ENCODE measurements around the gene KCNA2. TPM values are rescaled to one million over a fixed set of nuclear protein-coding genes. Genes with fewer than 3 reads are reported as not detected.

Gene KCNA2
- total RNA-seq, 1 experiment from 2014 or later, result 0.11 TPM

- Mint-ChIP-seq H3K27me3 (ENCODE audit: insufficient read depth, unreplicated experiment) (peaks cover 16% of the 10 kb centered on the region), H3K27ac (ENCODE audit: unreplicated experiment) (no peak overlapping the region)
These were observed 29.3 kb upstream of the KCNA2 start for GRCh38 chr1:110635434-110635833.

GRCh38 chr1:110634455-110635311 lies 28.5 kb upstream of the KCNA2 start:
- Histone ChIP-seq H3K4me1 (no peaks in the 10 kb centered on the region), H3K9me3 (no peaks in the 10 kb centered on the region), H3K27me3 (replicated peaks; ENCODE audit: control insufficient read depth, insufficient read depth, low read length) (no peaks in the 10 kb centered on the region), H3K36me3 (ENCODE audit: control insufficient read depth, insufficient read depth, low read length) (no peaks in the 10 kb centered on the region), H3K4me3 (ENCODE audit: low read depth, low read length) (no peak overlapping the region)
- Mint-ChIP-seq H3K36me3 (ENCODE audit: insufficient read depth, unreplicated experiment) (no peaks in the 10 kb centered on the region), H3K27ac (ENCODE audit: unreplicated experiment) (no peak overlapping the region), H3K4me1 (ENCODE audit: low read depth, unreplicated experiment) (no peaks in the 10 kb centered on the region), H3K9me3 (ENCODE audit: unreplicated experiment) (no peaks in the 10 kb centered on the region), H3K27me3 (ENCODE audit: insufficient read depth, unreplicated experiment) (peaks cover 10% of the 10 kb centered on the region), H3K4me3 (ENCODE audit: unreplicated experiment) (no peak overlapping the region)
- TF ChIP-seq, protein P1, sequence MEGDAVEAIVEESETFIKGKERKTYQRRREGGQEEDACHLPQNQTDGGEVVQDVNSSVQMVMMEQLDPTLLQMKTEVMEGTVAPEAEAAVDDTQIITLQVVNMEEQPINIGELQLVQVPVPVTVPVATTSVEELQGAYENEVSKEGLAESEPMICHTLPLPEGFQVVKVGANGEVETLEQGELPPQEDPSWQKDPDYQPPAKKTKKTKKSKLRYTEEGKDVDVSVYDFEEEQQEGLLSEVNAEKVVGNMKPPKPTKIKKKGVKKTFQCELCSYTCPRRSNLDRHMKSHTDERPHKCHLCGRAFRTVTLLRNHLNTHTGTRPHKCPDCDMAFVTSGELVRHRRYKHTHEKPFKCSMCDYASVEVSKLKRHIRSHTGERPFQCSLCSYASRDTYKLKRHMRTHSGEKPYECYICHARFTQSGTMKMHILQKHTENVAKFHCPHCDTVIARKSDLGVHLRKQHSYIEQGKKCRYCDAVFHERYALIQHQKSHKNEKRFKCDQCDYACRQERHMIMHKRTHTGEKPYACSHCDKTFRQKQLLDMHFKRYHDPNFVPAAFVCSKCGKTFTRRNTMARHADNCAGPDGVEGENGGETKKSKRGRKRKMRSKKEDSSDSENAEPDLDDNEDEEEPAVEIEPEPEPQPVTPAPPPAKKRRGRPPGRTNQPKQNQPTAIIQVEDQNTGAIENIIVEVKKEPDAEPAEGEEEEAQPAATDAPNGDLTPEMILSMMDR (IDR thresholded peaks at IDR 0.05; ENCODE audit: insufficient read depth in 1 of 2, low read depth in 1 of 2, low read length in 1 of 2, severe bottlenecking in 1 of 2, unreplicated experiment in 1 of 2), result no peak
- no TSS peak for BruUV-seq (replicated peaks)
- intact Hi-C loops (cut with micrococcal nuclease; ENCODE audit: unreplicated experiment), result no loop called here
- ChIA-PET CTCF (no interaction called here), POLR2A (no interaction called here)
- no peak for DNase-seq

More at GRCh38 chr1:110635434-110635833, 29.3 kb upstream of the KCNA2 start:
- no peak for DNase-seq
- POLR2A ChIA-PET, result no interaction called here
- TF ChIP-seq, protein P1 (IDR thresholded peaks at IDR 0.05; ENCODE audit: insufficient read depth in 1 of 2, low read depth in 1 of 2, low read length in 1 of 2, severe bottlenecking in 1 of 2, unreplicated experiment in 1 of 2), result no peak
- no TSS peak for BruUV-seq (replicated peaks)
- H3K36me3 ChIP-seq (ENCODE audit: control insufficient read depth, insufficient read depth, low read length), result no peaks in the 10 kb centered on the region
- Mint-ChIP-seq H3K4me1 (ENCODE audit: low read depth, unreplicated experiment) (no peaks in the 10 kb centered on the region), H3K9me3 (ENCODE audit: unreplicated experiment) (no peaks in the 10 kb centered on the region), H3K4me3 (ENCODE audit: unreplicated experiment) (no peak overlapping the region), H3K36me3 (ENCODE audit: insufficient read depth, unreplicated experiment) (no peaks in the 10 kb centered on the region)
- CTCF ChIA-PET, result no interaction called here
- H3K4me3 ChIP-seq (ENCODE audit: low read depth, low read length), result no peak overlapping the region
- intact Hi-C loops (cut with micrococcal nuclease; ENCODE audit: unreplicated experiment), result no loop called here
- H3K4me1 ChIP-seq, result no peaks in the 10 kb centered on the region
- H3K27me3 ChIP-seq (replicated peaks; ENCODE audit: control insufficient read depth, insufficient read depth, low read length), result no peaks in the 10 kb centered on the region
- H3K9me3 ChIP-seq, result no peaks in the 10 kb centered on the region

DNA sequence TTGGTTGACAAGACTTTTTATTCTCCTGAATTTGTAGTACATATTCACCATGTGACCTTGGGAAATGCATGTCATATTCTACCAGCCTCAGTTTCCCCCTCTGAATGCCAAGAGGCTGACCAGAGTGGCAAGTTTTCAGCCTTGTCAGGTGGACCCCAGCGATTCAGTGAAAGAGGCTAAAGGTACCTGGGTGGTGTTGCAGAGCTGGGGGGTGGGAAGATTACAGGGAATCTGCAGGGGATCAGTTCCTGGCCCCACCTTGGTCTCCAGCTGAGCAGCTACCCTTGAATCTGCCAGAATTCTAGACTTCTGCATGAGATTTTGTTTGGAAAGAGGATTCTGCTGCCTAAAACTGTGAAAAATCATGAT lies 27.9 kb upstream of the KCNA2 start:
- H3K4me3 ChIP-seq (ENCODE audit: low read depth, low read length), result no peak overlapping the region
- no peaks in the 10 kb centered on the region for H3K27me3 ChIP-seq (replicated peaks; ENCODE audit: control insufficient read depth, insufficient read depth, low read length)
- no peak overlapping the region for H3K27ac Mint-ChIP-seq (ENCODE audit: unreplicated experiment)
- H3K9me3 Mint-ChIP-seq (ENCODE audit: unreplicated experiment), result no peaks in the 10 kb centered on the region
- TF ChIP-seq, protein P1 (IDR thresholded peaks at IDR 0.05; ENCODE audit: insufficient read depth in 1 of 2, low read depth in 1 of 2, low read length in 1 of 2, severe bottlenecking in 1 of 2, unreplicated experiment in 1 of 2), result no peak
- POLR2A ChIA-PET, result no interaction called here
- no peaks in the 10 kb centered on the region for H3K9me3 ChIP-seq
- H3K4me1 Mint-ChIP-seq (ENCODE audit: low read depth, unreplicated experiment), result no peaks in the 10 kb centered on the region
- BruUV-seq (replicated peaks), result no TSS peak
- peaks cover 9% of the 10 kb centered on the region for H3K27me3 Mint-ChIP-seq (ENCODE audit: insufficient read depth, unreplicated experiment)
- CTCF ChIA-PET, result no interaction called here
- intact Hi-C loops (cut with micrococcal nuclease; ENCODE audit: unreplicated experiment), result no loop called here
- no peak overlapping the region for H3K4me3 Mint-ChIP-seq (ENCODE audit: unreplicated experiment)
- DNase-seq, result no peak
- H3K36me3 ChIP-seq (ENCODE audit: control insufficient read depth, insufficient read depth, low read length), result no peaks in the 10 kb centered on the region
- no peaks in the 10 kb centered on the region for H3K4me1 ChIP-seq
- no peaks in the 10 kb centered on the region for H3K36me3 Mint-ChIP-seq (ENCODE audit: insufficient read depth, unreplicated experiment)
